Ureter (tissue), 1 donor: Measurements from ENCODE around the gene MAPKAPK5. TPM values are rescaled to one million over a fixed set of nuclear protein-coding genes. Genes with fewer than 3 reads are reported as not detected.
"Not testable (repeated sequence)": the region's sequence is repeated elsewhere in the genome, so short reads cannot be mapped to it uniquely, and the experiment has no call there.

Experiments used
- DNase-seq: peaks from one replicate; pipeline ENCODE4 v3.0.0-alpha.2; 2020; ENCODE audit warnings: low spot score
- total RNA-seq: library from RNA; stranded (reverse); gene quantifications from one replicate; pipeline ENCODE4 v1.2.4, GENCODE V29; 2023
- donor health status: DM: yes; HTN: yes; CAD: no.

Gene MAPKAPK5, protein sequence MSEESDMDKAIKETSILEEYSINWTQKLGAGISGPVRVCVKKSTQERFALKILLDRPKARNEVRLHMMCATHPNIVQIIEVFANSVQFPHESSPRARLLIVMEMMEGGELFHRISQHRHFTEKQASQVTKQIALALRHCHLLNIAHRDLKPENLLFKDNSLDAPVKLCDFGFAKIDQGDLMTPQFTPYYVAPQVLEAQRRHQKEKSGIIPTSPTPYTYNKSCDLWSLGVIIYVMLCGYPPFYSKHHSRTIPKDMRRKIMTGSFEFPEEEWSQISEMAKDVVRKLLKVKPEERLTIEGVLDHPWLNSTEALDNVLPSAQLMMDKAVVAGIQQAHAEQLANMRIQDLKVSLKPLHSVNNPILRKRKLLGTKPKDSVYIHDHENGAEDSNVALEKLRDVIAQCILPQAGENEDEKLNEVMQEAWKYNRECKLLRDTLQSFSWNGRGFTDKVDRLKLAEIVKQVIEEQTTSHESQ
- total RNA-seq: 68.3 TPM

GRCh38 chr12:111841750-111842555, at the start of gene MAPKAPK5:
Gene MAPKAPK5 (plus strand): TSS chr12:111842228. CDS start chr12:111842734, 506 bp downstream.
- peak; percentile 94 for DNase-seq

DNA sequence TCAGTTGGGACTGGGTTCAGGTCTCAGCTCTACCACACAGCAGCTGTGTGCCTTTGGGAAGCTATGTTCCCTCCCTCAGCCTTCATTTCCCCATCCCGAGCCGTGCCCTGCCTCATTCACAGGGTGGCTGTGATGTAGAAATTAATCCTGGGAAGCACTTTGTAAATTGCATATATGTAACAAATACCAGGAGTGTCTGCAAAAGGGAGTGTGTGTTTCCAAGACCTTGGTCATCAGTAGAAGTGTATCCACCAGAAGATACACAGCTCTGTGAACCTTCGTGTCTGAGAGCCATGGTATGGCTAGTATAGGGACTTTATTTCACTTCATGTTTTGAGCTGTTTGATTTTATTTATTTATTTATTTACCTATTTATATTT, 49.2 kb upstream of the MAPKAPK5 start:
- DNase-seq: no peak

- DNase-seq: no peak
Observed at GRCh38 chr12:111798182-111798581, 43.8 kb upstream of the MAPKAPK5 start.

GRCh38 chr12:111799758-111800157, 42.3 kb upstream of the MAPKAPK5 start:
- DNase-seq: no peak

DNA sequence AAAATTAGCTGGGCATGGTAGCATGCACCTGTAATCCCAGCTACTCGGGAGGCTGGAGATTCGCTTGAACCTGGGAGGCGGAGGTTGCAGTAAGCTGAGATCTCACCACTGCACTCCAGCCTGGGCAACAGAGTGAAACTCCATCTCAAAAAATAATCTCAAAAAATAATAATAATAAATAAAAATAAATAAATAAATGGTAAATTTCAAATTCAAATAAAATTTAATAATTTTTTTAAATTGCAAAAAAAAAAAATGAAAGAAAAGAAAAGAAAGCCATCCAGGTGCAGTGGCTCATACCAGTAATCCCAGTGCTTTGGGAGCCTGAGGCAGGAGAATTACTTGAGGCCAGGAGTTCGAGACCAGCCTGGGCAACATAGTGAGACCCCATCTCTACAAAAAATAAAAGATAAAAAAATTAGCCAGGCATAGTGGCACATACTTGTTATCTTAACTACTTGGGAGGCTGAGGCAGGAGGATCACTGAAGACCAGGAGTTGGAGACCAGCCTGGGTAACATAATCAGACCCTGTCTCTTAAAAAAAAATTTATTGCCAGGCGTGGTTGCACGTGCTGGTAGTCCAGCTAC, 38.9 kb upstream of the MAPKAPK5 start:
- no peak for DNase-seq

DNA sequence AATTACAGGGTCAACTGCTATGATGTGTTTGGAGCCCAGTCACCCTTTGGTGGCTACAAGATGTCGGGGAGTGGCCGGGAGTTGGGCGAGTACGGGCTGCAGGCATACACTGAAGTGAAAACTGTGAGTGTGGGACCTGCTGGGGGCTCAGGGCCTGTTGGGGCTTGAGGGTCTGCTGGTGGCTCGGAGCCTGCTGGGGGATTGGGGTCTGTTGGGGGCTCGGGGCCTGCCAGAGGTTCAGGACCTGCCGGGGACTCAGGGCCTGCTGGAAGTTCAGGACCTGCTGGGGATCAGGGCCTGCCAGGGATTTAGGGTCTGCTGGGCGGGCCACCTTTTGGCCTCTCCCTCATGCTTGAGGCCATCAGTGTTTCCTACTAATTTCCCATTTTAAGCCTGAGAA, 38.2 kb upstream of the MAPKAPK5 start:
- no peak for DNase-seq

- DNase-seq: no peak
Observed at GRCh38 chr12:111806304-111806703, 35.7 kb upstream of the MAPKAPK5 start.

DNA sequence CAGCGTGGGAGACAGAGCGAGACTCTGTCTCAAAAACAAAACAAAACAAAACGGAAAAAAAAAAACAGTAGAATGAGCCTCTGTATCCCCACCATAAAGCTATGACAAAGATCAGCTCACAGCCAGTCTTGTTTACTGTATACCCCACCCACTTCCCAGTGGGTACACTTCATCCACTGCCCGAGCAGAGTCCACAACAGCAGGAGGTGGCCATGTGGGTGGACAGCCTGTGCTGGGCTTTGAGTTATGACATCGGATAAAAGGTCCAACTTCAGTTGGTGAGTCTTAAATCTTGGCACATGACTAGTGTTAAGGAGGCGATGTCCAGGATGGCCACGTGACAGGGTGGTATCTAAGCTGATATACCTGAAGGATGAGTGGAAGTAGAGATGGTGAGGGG, 34.8 kb upstream of the MAPKAPK5 start:
- no peak for DNase-seq

- peak; percentile 82 for DNase-seq
Observed at GRCh38 chr12:111812881-111813741, 28.9 kb upstream of the MAPKAPK5 start.

GRCh38 chr12:111816065-111816615, 25.9 kb upstream of the MAPKAPK5 start:
- no peak for DNase-seq

- not testable (repeated sequence) for DNase-seq
Observed at GRCh38 chr12:111816898-111817297, 25.1 kb upstream of the MAPKAPK5 start.

DNA sequence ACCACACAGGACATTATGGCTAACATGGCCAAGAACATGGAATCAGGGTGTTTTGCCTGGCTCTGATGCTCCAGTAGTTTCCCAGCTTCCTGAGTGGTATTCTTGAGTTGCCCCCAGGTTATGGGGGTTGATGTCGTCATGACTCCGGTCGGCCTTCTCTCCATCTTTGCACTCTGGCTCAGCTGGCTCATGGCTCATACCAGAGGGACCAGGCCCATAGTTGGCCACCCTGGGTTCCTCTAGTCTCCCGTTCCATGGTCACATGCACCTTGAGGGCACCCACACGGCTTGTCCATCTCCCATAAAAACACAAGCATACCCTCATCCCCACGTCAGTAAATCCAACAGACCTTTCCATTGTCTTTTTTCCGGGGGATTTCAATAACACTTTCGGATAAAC, 23.7 kb upstream of the MAPKAPK5 start:
- DNase-seq: no peak

DNA sequence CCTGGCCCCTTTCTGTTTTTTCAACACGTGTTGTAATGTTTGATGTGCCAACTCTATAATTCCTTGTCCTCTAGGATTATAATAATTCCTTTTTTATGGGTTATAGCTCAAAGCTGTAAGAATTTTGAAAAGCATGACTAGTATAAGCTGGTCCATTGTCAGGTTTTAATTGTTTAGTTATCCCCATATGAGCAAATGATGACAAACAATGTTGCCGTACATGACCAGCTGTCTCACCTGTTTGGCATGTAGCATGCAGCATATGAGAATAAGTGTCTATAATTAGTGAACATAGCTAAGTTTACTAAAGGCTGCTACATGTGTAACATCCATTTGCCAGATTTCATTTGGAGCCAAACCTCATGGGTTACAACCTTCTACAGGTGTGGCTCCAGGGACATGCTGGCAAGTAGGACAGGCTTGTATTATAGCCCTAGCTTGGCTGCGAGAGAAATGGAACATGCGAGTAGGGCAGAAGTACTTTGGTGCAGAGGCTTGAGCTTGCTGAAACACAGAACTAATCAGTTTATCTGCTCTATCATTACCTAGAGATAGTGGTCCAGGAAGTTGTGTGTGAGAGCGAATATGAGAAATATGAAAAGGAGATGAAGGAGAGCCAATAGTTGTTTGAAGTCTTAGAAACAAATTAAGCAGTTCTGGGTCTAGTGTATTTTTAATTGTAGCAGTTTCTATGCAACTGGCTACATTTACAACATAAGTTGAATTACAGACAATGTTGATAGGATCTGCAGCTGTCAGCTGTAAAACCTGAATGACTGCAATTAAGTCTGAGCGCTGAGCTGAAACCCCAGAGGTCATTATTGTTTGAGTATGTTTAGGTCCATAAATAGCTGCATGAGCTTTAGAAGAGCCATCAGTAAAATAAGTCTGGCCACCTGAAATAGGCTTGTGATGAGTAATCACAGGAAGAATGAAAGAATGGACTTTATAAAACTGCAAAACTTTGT, 22.6 kb upstream of the MAPKAPK5 start:
- DNase-seq: no peak

- not testable (repeated sequence) for DNase-seq
Observed at GRCh38 chr12:111820828-111821227, 21.2 kb upstream of the MAPKAPK5 start.

- DNase-seq: no peak
Observed at GRCh38 chr12:111822886-111823285, 19.1 kb upstream of the MAPKAPK5 start.

- DNase-seq: no peak
Observed at GRCh38 chr12:111823891-111824290, 18.1 kb upstream of the MAPKAPK5 start.

GRCh38 chr12:111824312-111824711, 17.7 kb upstream of the MAPKAPK5 start:
- DNase-seq: not testable (repeated sequence)

GRCh38 chr12:111825509-111825908, 16.5 kb upstream of the MAPKAPK5 start:
- no peak for DNase-seq

GRCh38 chr12:111826316-111826715, 15.7 kb upstream of the MAPKAPK5 start:
- no peak for DNase-seq

DNA sequence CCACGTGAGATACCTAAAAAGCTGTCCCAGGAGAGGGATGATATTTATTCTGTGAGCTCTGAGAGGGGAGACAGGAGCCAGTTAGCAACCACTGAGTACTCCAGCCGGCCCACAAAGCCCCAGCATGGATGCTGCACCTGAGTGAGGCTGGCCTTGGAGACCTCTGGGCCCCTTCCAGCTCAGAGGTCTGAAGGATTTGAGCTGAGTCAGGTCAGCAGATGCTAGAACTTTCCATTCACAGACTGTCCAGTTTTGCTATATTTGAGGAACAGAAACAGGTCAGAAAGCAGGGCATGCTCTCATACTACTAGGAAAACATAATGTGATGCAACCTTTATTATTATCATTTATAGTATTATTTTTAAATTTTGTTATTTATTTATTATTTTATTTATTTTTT, 15.0 kb upstream of the MAPKAPK5 start:
- DNase-seq: no peak
